MM.1S (cell line): ENCODE data around the gene ABCC4.

Source experiments
- CTCF ChIP-seq: fragments of 300-600 bp; sonication (generic); IDR thresholded peaks from 2 replicates; pipeline ENCODE4 v1.5.1; 2016; ENCODE audit warnings: antibody characterized with exemption, low read length, mixed read lengths
- EZH2 ChIP-seq: fragments of 300-600 bp; sonication (generic); optimal IDR thresholded peaks from 2 replicates; pipeline ENCODE3; 2017; ENCODE audit warnings: low read depth, mild to moderate bottlenecking, antibody characterized with exemption, low read length, mixed read lengths

GRCh38 chr13:95262837-95263384, 38.3 kb downstream of the ABCC4 start:
- TF ChIP-seq CTCF (no peak), EZH2 (no peak)
